ENCODE results near the gene AHNAK2. TPM values are rescaled to one million over a fixed set of nuclear protein-coding genes. Genes with fewer than 3 reads are reported as not detected.
"Not testable (repeated sequence)": the region's sequence is repeated elsewhere in the genome, so short reads cannot be mapped to it uniquely, and the experiment has no call there.

Gene AHNAK2
- total and polyA plus RNA-seq, 2 donors (not counting 1 experiment from before 2014, with no cell fraction given): not detected

DNA sequence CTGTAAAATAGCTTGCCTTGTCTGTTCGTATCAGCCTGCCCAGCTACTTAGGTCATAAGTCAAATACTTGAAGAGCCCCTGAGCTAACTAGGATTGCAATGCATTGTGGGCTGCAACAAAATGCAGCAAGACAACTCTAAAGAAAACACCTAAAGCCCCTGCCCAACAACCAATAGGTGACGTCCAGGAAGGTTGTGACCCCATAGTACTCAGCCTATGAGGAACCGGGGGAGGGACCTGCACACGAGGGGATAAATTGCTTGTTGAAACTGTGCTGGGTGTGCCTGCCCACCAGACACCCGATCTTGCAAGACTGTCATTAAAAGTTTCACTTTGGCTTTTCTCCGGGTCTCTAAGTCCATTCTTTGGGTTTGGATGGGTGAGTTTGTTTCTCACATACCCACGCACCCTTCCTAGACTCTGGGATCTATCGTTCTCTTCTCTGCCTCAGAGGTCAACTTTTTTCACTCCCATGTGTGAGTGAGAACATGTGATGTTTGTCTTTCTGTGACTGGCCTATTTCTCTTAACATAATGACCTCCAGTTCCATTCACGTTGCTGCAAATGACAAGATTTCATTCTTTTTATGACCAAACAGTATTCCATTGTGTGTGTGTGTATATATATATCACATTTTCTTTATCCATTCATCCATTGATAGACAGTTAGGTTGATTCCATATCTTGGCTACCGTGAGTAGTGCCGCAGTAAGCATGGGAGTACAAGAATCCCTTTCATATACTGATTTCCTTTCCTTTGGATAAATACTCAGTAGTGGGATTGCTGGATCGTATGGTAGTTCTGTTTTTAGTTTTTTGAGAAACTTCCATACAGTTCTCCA lies 58.8 kb downstream of the AHNAK2 start:
- H3K4me2 ChIP-seq (replicated peaks; ENCODE audit: low read depth, low read length, poor library complexity, severe bottlenecking); ATAC-seq (ENCODE audit: low read depth); H3K79me2 ChIP-seq (ENCODE audit: control insufficient read depth, insufficient read depth, low read length); H3K27me3 ChIP-seq (replicated peaks in 1 of 4; ENCODE audit: control extremely low read depth in 1 of 4, control insufficient read depth in 3 of 4, insufficient read depth in 4 of 4, low read length in 3 of 4); H3K27me3 Mint-ChIP-seq; H3K4me3 Mint-ChIP-seq; POLR2A ChIA-PET; H3K4me3 ChIP-seq (ENCODE audit: control extremely low read depth in 1 of 5, extremely low read depth in 1 of 5, insufficient read depth in 1 of 5, low read depth in 2 of 5, low read length in 4 of 5); H3K27ac Mint-ChIP-seq; H3K9me3 ChIP-seq (ENCODE audit: control extremely low read depth in 1 of 3, control insufficient read depth in 2 of 3, insufficient read depth in 1 of 3, low read length in 2 of 3); H2AFZ ChIP-seq (ENCODE audit: insufficient read depth, low read depth, low read length, poor library complexity, severe bottlenecking); DNase-seq; H4K20me1 ChIP-seq (ENCODE audit: control insufficient read depth, insufficient read depth, low read length, poor library complexity, severe bottlenecking); H3K9me3 Mint-ChIP-seq (ENCODE audit: insufficient read depth); H3K9ac ChIP-seq (ENCODE audit: low read length); H3K27ac ChIP-seq (ENCODE audit: low read length in 2 of 2); intact Hi-C loops (cut with micrococcal nuclease); H3K36me3 ChIP-seq (replicated peaks in 1 of 2; ENCODE audit: control extremely low read depth in 1 of 2, control insufficient read depth in 1 of 2, extremely low read depth in 1 of 2, insufficient read depth in 2 of 2, low read length in 1 of 2): not testable (repeated sequence)
- CTCF ChIA-PET: interaction anchor here (1.0 kb wide), 1 partner anchor 126 kb away, joined by 3 read pairs; no protein-coding TSS in a partner anchor
- no CpG with 5 or more reads among the region's 12 CpGs for WGBS (ENCODE audit: insufficient coverage)
- H3K4me1 ChIP-seq (ENCODE audit: control insufficient read depth in 2 of 2, insufficient read depth in 2 of 2, low read length in 2 of 2): peaks cover 18 to 19% of the 10 kb centered on the region in 2 donors
- H3K4me1 Mint-ChIP-seq: peaks cover 35% of the 10 kb centered on the region

DNA sequence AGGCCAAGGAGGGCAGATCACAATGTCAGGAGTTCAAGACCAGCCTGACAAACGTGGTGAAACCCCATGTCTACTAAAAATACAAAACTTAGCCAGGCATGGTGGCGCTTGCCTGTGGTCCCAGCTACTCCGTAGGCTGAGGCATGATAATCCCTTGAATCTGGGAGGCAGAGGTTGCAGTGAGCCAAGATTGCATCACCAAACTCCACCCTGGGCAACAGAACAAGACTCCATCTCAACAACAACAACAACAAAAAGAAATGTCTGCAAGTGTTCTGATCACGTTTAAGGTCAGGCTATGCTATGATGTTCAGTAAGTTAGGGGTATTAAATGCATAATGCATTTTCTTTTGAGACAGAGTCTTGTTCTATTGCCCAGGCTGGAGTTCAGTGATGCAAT lies 60.2 kb downstream of the AHNAK2 start:
- Mint-ChIP-seq H3K4me3 (no peak overlapping the region), H3K9me3 (ENCODE audit: insufficient read depth) (no peaks in the 10 kb centered on the region), H3K27me3 (peaks cover 2% of the 10 kb centered on the region), H3K27ac (no peak overlapping the region), H3K4me1 (peaks cover 21% of the 10 kb centered on the region)
- no peaks in the 10 kb centered on the region for H3K27me3 ChIP-seq (replicated peaks in 1 of 4; ENCODE audit: control extremely low read depth in 1 of 4, control insufficient read depth in 3 of 4, insufficient read depth in 4 of 4, low read length in 3 of 4)
- no peak overlapping the region for H3K4me3 ChIP-seq (ENCODE audit: control extremely low read depth in 1 of 5, extremely low read depth in 1 of 5, insufficient read depth in 1 of 5, low read depth in 2 of 5, low read length in 4 of 5)
- H3K4me1 ChIP-seq (ENCODE audit: control insufficient read depth in 2 of 2, insufficient read depth in 2 of 2, low read length in 2 of 2): peaks cover 5 to 6% of the 10 kb centered on the region in 2 donors
- no peak for ATAC-seq (ENCODE audit: low read depth)
- no peak overlapping the region for H2AFZ ChIP-seq (ENCODE audit: insufficient read depth, low read depth, low read length, poor library complexity, severe bottlenecking)
- H3K36me3 ChIP-seq (replicated peaks in 1 of 2; ENCODE audit: control extremely low read depth in 1 of 2, control insufficient read depth in 1 of 2, extremely low read depth in 1 of 2, insufficient read depth in 2 of 2, low read length in 1 of 2): no peaks in the 10 kb centered on the region
- intact Hi-C loops (cut with micrococcal nuclease): no loop called here
- no peaks in the 10 kb centered on the region for H3K79me2 ChIP-seq (ENCODE audit: control insufficient read depth, insufficient read depth, low read length)
- H3K9me3 ChIP-seq (ENCODE audit: control extremely low read depth in 1 of 3, control insufficient read depth in 2 of 3, insufficient read depth in 1 of 3, low read length in 2 of 3): peaks cover 0 to 1% (median under 1%) of the 10 kb centered on the region in 3 donors
- ChIA-PET CTCF (interaction anchor here (1.0 kb wide), 1 partner anchor 127 kb away, joined by 3 read pairs; no protein-coding TSS in a partner anchor), POLR2A (no interaction called here)
- TF ChIP-seq EZH2 (IDR thresholded peaks at IDR 0.05; ENCODE audit: borderline replicate concordance, insufficient read depth, low read depth, low read length, poor library complexity, severe bottlenecking): no peak
- TF ChIP-seq CTCF (IDR thresholded peaks at IDR 0.05): no peak
- H3K27ac ChIP-seq (ENCODE audit: low read length in 2 of 2): no peak overlapping the region
- no peak overlapping the region for H3K9ac ChIP-seq (ENCODE audit: low read length)
- H3K4me2 ChIP-seq (replicated peaks; ENCODE audit: low read depth, low read length, poor library complexity, severe bottlenecking): no peak overlapping the region
- no peaks in the 10 kb centered on the region for H4K20me1 ChIP-seq (ENCODE audit: control insufficient read depth, insufficient read depth, low read length, poor library complexity, severe bottlenecking)
- no peak for DNase-seq
- 81% methylated on average over 3 of the region's 4 CpGs for WGBS (ENCODE audit: insufficient coverage)
